Astrocyte (in vitro differentiated cells and primary cell): ENCODE measurements around the gene SPATA32. TPM values are rescaled to one million over a fixed set of nuclear protein-coding genes. Genes with fewer than 3 reads are reported as not detected.

Source experiments
- DNase-seq: peaks from one replicate; pipeline ENCODE4 v3.0.0-alpha.2; 2010; ENCODE audit warnings: low read depth
- FAIRE-seq: peaks from 2 replicates; lab custom pipeline; 2011; peaks lifted over from hg19 to GRCh38; lab: Jason Lieb, UNC
- H2AFZ ChIP-seq: 2 replicates; pipeline ENCODE4 v1.6.0; 2012; ENCODE audit warnings: low read depth, low read length, inconsistent platforms
- H3K27ac ChIP-seq: 2 replicates; pipeline ENCODE4 v1.5.1; 2011; ENCODE audit warnings: low read depth, low read length, inconsistent platforms
- H3K27me3 ChIP-seq: 2 replicates; pipeline ENCODE4 v1.6.0; 2011; ENCODE audit warnings: low read length, inconsistent platforms; ENCODE audit not compliant: insufficient read depth
- H3K36me3 ChIP-seq: 2 replicates; pipeline ENCODE4 v1.5.1; 2011; ENCODE audit warnings: low read length, inconsistent platforms; ENCODE audit not compliant: insufficient read depth
- H3K4me1 ChIP-seq: 2 replicates; pipeline ENCODE4 v1.5.1; 2011; ENCODE audit warnings: low read length, inconsistent platforms; ENCODE audit not compliant: insufficient read depth
- H3K4me2 ChIP-seq: 2 replicates; pipeline ENCODE4 v1.6.0; 2012; ENCODE audit warnings: low read length, inconsistent platforms
- H3K4me3 ChIP-seq: 2 replicates; pipeline ENCODE4 v1.5.1; 2011; ENCODE audit warnings: low read depth, mild to moderate bottlenecking, low read length, inconsistent platforms; ENCODE audit not compliant: insufficient read depth
- H3K79me2 ChIP-seq: 2 replicates; pipeline ENCODE4 v1.6.0; 2012; ENCODE audit warnings: mild to moderate bottlenecking, low read length, inconsistent platforms; ENCODE audit not compliant: insufficient read depth
- H3K9ac ChIP-seq: 2 replicates; pipeline ENCODE4 v1.6.0; 2012; ENCODE audit warnings: mild to moderate bottlenecking, low read length, inconsistent platforms
- H3K9me3 ChIP-seq: 2 replicates; pipeline ENCODE4 v1.5.1; 2012; ENCODE audit warnings: low read depth, mild to moderate bottlenecking, low read length, inconsistent platforms; ENCODE audit not compliant: insufficient read depth
- H4K20me1 ChIP-seq: 2 replicates; pipeline ENCODE4 v1.6.0; 2012; ENCODE audit warnings: low read length, inconsistent platforms; ENCODE audit not compliant: insufficient read depth
- H3K27ac Mint-ChIP-seq: one replicate; pipeline ENCODE4 v1.8.0; 2021; ENCODE audit warnings: mild to moderate bottlenecking, mixed read lengths; ENCODE audit not compliant: unreplicated experiment
- H3K27me3 Mint-ChIP-seq: one replicate; pipeline ENCODE4 v1.8.0; 2021; ENCODE audit warnings: low read depth, mixed read lengths; ENCODE audit not compliant: unreplicated experiment
- H3K36me3 Mint-ChIP-seq: one replicate; pipeline ENCODE4 v1.8.0; 2021; ENCODE audit warnings: low read depth, mixed read lengths; ENCODE audit not compliant: unreplicated experiment
- H3K4me1 Mint-ChIP-seq: one replicate; pipeline ENCODE4 v1.8.0; 2021; ENCODE audit warnings: low read depth, mixed read lengths; ENCODE audit not compliant: unreplicated experiment
- H3K4me3 Mint-ChIP-seq: one replicate; pipeline ENCODE4 v1.8.0; 2021; ENCODE audit warnings: mild to moderate bottlenecking, moderate library complexity, mixed read lengths; ENCODE audit not compliant: unreplicated experiment
- H3K9me3 Mint-ChIP-seq: one replicate; pipeline ENCODE4 v1.8.0; 2021; ENCODE audit warnings: mild to moderate bottlenecking, mixed read lengths; ENCODE audit not compliant: unreplicated experiment
- CTCF ChIP-seq: IDR thresholded peaks from 2 replicates; pipeline ENCODE4 v1.5.1; 2011; ENCODE audit warnings: low read depth, mild to moderate bottlenecking, inconsistent platforms, low read length, moderate library complexity; ENCODE audit not compliant: insufficient read depth
- EZH2 ChIP-seq: IDR thresholded peaks from 2 replicates; pipeline ENCODE4 v1.6.1; 2012; ENCODE audit warnings: mild to moderate bottlenecking, low read length, inconsistent platforms; ENCODE audit not compliant: insufficient read depth
- total RNA-seq: library from RNA; stranded (reverse); gene quantifications from 2 replicates; pipeline ENCODE4 v1.2.1, GENCODE V29; 2021

The SPATA32 gene
- total RNA-seq, 1 donor from 2014 or later = not detected

DNA sequence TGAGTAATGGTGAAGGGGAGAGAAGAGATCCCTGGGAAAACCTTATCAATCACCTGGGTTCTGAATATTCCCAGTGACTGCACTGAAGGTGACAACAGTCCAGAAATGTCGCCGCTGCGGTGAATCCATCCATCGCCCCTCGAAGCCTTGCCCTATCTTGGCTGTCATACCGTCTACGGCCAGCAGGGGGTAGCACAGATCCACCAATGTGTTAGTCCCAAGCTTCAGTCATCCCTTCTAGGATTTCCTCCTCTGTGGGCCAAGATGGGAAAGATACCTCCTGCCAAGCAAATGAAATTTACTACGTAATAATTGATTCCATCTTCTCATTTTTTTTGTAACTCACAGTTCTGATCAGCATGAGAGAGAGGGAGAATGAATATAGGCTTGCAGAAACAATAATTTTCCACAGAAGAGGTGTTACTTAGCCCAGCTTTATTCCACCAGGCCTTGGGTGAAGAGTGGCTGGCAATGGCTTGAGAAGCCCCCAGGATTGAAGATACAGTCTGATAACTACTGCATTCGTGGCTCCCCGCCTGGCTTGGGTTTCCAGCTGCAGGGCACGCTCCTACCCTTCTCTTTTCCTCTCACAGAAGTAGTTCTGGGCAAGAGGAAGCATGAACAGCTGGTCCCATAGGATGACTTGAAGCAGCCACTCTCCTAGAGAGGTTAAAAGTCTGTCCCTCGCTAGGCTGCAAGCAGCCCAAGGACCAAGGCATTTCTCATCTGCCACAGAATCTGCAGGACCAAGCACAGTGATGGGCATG lies 42.8 kb downstream of the SPATA32 start:
- Mint-ChIP-seq H3K4me1 (no peaks in the 10 kb centered on the region), H3K36me3 (no peaks in the 10 kb centered on the region), H3K27me3 (peaks cover 21% of the 10 kb centered on the region), H3K4me3 (no peak overlapping the region), H3K27ac (no peak overlapping the region), H3K9me3 (no peaks in the 10 kb centered on the region)
- H3K9ac ChIP-seq = no peak overlapping the region
- TF ChIP-seq EZH2 (no peak), CTCF (peak; percentile 95)
- no peak overlapping the region for H3K4me3 ChIP-seq
- no peak overlapping the region for H2AFZ ChIP-seq
- peaks cover 21% of the 10 kb centered on the region for H3K27me3 ChIP-seq
- H3K4me1 ChIP-seq = no peaks in the 10 kb centered on the region
- H3K79me2 ChIP-seq = no peaks in the 10 kb centered on the region
- FAIRE-seq (peak; percentile 75), DNase-seq (peak; percentile 48)
- no peaks in the 10 kb centered on the region for H3K9me3 ChIP-seq
- peak overlapping the region; percentile 60 for H3K4me2 ChIP-seq
- no peaks in the 10 kb centered on the region for H4K20me1 ChIP-seq
- H3K36me3 ChIP-seq = no peaks in the 10 kb centered on the region
- H3K27ac ChIP-seq = no peak overlapping the region

Other genes with a start within 250 kb of the SPATA32 start
- 34.8 and 43.3 TPM in 2 replicates for gene DCAKD, start 210.5 kb downstream of the SPATA32 start, total RNA-seq
- gene NMT1, start 200.8 kb downstream of the SPATA32 start, total RNA-seq = 114 and 130 TPM in 2 replicates
- 76.5 and 92.0 TPM in 2 replicates for gene PLCD3, start 129.6 kb downstream of the SPATA32 start, total RNA-seq
- 3.9 and 4.7 TPM in 2 replicates for gene ACBD4, start 126.4 kb downstream of the SPATA32 start, total RNA-seq
- 44.5 and 46.6 TPM in 2 replicates for gene HEXIM1, start 113.6 kb downstream of the SPATA32 start, total RNA-seq
- 8.4 and 9.0 TPM in 2 replicates for gene HEXIM2, start 100.2 kb downstream of the SPATA32 start, total RNA-seq
- 4.0 and 4.7 TPM in 2 replicates for gene FMNL1, start 40.2 kb downstream of the SPATA32 start, total RNA-seq
- gene MAP3K14, start 54.9 kb upstream of the SPATA32 start, total RNA-seq = 10.8 and 11.0 TPM in 2 replicates
- gene ARHGAP27, start 170.8 kb upstream of the SPATA32 start, total RNA-seq = 4.4 and 10.0 TPM in 2 replicates
- gene PLEKHM1, start 228.6 kb upstream of the SPATA32 start, total RNA-seq = 32.5 and 41.9 TPM in 2 replicates